ENCODE results near the gene OSBPL10. TPM values are rescaled to one million over a fixed set of nuclear protein-coding genes. Genes with fewer than 3 reads are reported as not detected.
"Not testable (repeated sequence)": the region's sequence is repeated elsewhere in the genome, so short reads cannot be mapped to it uniquely, and the experiment has no call there.

OSBPL10 gene
- polyA plus RNA-seq, 1 donor = 10.9 TPM

- DNase-seq = no peak
Measured at GRCh38 chr3:31804251-31805051, 176.6 kb downstream of the OSBPL10 start.

DNA sequence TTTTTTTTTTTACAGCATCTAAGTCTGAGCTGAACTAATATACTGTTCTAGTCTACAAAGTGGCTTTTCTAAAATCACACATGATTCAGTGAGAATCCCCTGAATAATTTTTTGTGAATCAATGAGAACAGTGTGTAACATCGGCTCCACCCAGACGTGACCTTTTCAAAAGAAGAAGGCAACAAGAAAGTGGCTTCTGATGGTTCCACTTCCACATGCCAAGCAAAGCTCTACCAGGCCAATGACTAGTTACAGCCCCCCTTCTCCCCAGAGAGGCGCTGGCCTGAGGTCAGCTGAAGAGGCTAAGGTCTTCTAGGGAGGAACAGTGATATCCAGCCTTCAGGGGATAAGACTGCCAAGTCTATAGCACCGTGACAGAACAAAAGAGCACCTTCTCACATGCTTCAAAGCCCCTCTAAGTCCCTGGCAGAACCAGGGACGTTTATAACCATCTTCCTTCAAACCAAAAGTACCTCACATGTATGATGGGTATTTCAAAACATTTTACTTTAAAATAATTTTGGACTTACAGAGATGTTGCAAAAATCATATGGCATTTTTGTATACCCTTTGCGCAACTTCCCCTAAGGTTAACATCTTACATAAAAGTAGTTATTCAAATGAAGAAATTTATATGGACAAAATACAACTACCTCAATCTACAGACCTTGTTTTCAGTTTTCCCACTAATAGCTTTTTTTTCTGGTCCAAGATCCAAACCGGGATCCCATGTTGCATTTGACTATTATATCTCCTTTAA lies 177.9 kb downstream of the OSBPL10 start:
- no peak for DNase-seq

- DNase-seq = no peak
Measured at GRCh38 chr3:31800436-31800835, 180.6 kb downstream of the OSBPL10 start.

- no peak for DNase-seq
Measured at GRCh38 chr3:31798840-31799239, 182.2 kb downstream of the OSBPL10 start.

DNA sequence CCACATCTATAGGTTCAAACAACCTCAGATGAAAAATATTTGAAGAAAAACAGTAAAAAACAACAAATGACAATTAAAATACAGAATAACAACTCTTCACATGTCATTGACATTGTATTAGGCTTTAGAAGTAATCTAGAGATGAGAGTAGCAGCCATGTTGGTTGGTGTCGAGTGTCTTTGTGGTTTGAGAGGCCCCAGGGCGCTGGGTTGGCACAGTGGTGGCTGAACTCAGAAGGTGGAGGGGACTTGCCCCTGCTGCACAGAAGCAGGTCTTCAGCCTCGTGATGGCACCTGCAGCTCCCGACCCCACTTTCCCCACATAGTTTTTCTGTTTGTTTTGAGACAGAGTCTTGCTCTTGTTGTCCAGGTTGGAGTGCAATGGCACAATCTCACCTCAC lies 187.2 kb downstream of the OSBPL10 start:
- DNase-seq = no peak

- DNase-seq = no peak
Measured at GRCh38 chr3:31791090-31791430, 190.0 kb downstream of the OSBPL10 start.

GRCh38 chr3:31790193-31791089 lies 190.6 kb downstream of the OSBPL10 start:
- no peak for DNase-seq

GRCh38 chr3:31789429-31789828 lies 191.6 kb downstream of the OSBPL10 start:
- DNase-seq = no peak

GRCh38 chr3:31785734-31786133 lies 195.3 kb downstream of the OSBPL10 start:
- DNase-seq = no peak

DNA sequence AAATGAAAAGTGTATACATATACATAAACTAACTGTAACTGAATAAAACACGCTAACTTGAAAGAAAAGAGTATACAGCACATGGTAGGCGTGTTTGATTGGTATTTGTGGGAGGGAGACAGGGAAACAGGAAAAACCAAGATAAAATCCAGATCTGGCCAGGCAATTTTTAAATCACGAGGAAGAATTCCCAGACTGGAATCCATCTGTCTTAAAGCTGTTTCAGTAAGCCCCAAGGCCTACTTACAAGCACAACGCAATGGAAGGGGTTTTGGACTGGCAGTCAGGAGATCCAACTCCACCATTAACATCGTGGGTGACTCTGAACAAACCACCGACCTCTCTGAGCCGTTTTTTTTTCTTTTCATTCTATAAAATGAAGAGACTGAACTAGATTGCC lies 195.8 kb downstream of the OSBPL10 start:
- DNase-seq = no peak

DNA sequence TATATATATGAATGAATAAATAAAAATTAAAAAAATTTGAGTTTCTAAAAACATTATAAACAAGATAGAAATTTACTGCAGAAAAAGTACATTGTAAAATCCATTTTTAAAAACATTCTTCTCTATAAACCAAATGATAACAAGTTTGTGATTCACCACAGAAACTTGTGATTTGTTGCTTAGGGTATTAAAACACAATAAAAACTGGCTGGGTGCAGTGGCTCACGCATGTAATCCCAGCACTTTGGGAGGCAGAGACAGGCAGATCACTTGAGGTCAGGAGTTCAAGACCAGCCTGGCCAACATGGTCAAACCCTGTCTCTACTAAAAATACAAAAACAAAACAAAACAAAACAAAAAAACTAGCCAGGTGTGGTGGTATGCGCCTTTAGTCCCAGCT lies 197.2 kb downstream of the OSBPL10 start:
- DNase-seq = not testable (repeated sequence)

DNA sequence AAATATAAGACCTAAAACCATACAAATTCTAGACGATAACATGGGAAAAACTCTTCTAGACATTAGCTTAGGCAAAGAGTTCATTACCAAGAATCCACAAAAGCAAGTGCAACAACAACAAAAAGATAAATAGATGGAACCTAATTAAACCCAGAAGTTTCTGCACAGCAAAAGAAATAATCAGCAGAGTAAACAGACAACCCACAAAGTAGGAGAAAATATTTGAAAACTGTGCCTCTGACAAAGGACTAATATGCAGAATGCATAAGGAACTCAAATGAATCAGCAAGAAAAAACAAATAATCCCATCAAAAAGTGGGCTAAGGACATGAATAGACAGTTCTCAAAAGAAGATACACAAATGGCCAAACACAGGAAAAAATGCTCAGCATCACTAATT lies 198.8 kb downstream of the OSBPL10 start:
- not testable (repeated sequence) for DNase-seq

- DNase-seq = no peak
Measured at GRCh38 chr3:31779514-31779913, 201.5 kb downstream of the OSBPL10 start.

GRCh38 chr3:31777887-31778286 lies 203.2 kb downstream of the OSBPL10 start:
- DNase-seq = no peak

DNA sequence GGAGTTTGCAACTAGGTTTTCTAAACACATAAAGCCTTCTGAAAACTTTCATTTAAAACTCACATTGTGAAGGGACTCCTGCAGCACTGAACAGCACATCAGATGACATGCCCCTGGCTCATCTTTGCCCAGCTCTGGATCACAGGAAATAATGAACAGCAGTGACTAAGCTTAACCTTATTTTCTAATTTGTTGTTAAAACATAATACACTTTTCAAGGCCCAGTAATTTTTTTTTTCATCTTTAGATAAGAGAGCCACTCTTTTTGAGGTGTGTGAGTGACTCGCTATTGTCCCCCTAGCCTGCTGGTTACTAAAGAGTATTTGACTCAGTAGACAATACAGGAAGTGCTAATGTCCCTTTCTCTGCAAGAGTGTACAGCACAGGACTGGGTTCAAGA lies 204.0 kb downstream of the OSBPL10 start:
- no peak for DNase-seq

DNA sequence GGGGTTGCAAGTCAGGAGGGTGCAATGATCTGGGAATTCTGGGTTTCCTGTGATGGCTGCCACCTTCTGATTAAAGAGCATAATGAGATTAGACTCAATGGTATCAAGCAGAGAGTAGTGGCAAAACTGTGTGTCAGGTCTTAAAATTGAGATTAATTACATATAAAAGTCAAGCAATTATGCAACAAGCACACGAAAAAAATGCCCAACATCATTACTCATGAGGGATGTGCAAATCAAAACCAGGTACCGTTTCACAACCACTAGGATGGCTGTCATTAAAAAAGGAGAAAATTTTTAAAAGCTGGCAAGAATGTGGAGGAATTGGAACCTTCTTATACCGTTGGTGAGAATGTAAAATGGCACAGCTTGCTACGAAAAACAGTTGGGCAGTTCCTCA lies 205.0 kb downstream of the OSBPL10 start:
- no peak for DNase-seq

GRCh38 chr3:31775383-31775782 lies 205.7 kb downstream of the OSBPL10 start:
- no peak for DNase-seq

GRCh38 chr3:31772758-31773473 lies 208.1 kb downstream of the OSBPL10 start:
- no peak for DNase-seq

DNA sequence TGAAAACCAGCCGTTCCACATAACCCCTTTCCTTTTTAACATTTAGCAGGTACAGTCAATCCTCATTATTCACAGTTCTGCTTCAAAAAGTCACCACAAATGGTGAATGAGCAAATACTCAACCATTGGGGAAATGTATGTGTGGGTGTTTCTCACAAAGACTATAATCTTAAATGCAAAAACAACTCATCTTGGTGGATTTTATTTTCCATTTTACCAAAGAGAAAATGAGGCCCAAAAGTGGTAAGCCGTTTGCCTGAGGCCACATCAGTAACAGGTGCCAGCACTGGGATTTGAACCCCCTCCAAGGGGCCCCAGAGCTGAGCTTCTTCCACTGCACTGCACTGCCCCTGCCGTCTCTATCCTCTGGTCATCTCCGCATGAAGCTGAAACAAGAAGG lies 208.8 kb downstream of the OSBPL10 start:
- no peak for DNase-seq

DNA sequence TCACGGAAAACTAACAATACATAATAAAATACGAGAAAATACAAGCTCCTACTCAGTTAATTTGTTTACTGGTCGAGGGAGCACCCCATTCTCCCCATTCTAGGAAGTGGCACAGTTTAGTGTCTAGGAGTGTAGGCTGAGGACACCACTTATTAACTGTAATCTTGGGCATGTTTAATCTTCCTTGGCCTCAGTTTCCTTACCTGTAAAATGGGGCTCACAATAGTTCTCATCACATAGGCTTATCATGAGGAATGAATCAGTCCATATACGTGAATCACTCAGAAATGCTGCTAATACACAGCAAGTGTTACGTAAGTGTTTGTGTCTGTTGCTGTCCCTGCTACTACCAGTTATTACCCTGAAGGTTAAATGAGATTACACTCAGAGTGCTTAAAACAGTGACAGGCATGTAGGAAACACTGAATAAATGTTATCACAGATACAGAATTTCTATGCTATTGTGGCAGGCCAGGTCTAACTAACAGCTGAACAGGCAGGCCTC lies 210.2 kb downstream of the OSBPL10 start:
- DNase-seq = no peak

DNA sequence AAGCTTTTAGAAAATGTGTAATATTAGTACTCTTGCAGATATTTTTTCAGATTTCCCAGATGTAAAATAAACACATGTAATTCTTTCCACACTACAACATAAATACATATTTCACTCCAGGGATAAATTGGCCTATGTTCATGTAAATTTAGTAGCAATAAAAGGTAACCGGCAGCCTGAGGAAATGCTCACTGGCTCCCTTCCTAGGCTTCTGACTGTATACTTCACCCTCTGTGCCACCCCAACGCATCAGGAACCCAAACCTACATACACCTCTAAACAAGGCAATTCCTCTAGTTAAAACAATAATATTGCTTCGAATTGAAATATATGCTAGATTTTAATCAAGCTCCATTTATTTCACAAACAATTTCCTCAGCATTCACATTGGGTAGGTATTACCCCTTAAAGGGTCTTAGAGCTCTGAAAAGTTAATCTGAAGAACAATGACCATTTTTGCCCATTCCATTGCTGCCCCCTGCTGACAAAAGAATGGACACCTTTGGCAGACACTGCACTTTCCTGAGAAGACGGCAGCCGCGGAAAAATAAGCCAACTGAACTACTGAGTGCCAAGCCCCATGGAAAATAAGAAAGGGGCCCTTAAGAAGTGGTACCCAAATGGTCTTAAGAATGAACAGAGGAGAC lies 212.5 kb downstream of the OSBPL10 start:
- peak; percentile 60 for DNase-seq

GRCh38 chr3:31767920-31768319 lies 213.1 kb downstream of the OSBPL10 start:
- DNase-seq = no peak
